Kidney glomerular epithelial cell (primary cell): ENCODE measurements around the gene KLHDC7B.
"Not testable (repeated sequence)": the region's sequence is repeated elsewhere in the genome, so short reads cannot be mapped to it uniquely, and the experiment has no call there.

Source experiments
- DNase-seq: peaks from one replicate; lab custom pipeline; 2025; lab: John Stamatoyannopoulos, UW

The KLHDC7B gene

DNA sequence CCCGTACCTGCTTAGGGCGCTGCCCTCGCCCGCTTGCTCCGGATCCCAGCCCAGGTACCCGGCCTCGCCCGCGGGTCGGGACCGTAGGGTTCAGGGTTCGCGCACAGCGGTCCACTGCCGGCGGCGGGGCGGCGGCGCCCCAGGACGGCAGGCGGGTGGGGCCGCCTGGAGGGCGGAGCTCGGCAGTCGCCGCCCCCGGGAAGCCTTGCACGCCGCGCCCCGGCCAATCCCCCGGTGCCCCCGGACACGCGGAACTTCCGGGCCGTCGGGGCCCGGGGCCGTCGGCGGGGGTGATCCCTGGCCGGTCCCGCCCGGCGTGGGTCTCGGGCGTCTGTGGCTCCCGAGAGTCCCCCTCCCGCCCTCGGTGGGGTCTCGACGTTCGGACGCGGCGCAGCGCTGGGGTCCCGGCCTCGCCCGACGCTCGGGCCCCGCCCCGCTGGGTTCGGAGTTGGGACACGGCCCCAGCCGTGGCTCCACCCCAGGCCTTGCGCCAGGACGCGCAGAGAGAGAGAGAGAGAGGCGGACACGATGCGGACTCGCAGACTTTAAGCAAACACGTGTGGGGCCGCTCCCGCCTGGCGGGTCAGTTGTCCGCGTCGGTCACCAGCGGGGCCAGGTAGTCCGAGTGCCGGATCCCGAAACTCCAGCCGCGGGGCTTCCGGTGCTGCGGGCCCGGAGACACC is 15.7 kb upstream of the KLHDC7B start, which contains the start of gene TYMP:
Gene TYMP (minus strand): TSS at position 116 of the 683 bp plus-strand sequence. CDS start 303 bp downstream, outside the sequence.
- DNase-seq = no peak

GRCh38 chr22:50530580-50530876 is 15.2 kb upstream of the KLHDC7B start:
- DNase-seq = no peak

- no peak for DNase-seq
Measured at GRCh38 chr22:50530877-50531545, 14.7 kb upstream of the KLHDC7B start.

- DNase-seq = no peak
Measured at GRCh38 chr22:50531546-50531961, 14.1 kb upstream of the KLHDC7B start.

GRCh38 chr22:50531962-50532674 is 13.6 kb upstream of the KLHDC7B start:
- DNase-seq = peak; percentile 39

- no peak for DNase-seq
Measured at GRCh38 chr22:50532824-50533796, 12.6 kb upstream of the KLHDC7B start.

GRCh38 chr22:50533856-50534711 is 11.6 kb upstream of the KLHDC7B start:
- peak; percentile 50 for DNase-seq

DNA sequence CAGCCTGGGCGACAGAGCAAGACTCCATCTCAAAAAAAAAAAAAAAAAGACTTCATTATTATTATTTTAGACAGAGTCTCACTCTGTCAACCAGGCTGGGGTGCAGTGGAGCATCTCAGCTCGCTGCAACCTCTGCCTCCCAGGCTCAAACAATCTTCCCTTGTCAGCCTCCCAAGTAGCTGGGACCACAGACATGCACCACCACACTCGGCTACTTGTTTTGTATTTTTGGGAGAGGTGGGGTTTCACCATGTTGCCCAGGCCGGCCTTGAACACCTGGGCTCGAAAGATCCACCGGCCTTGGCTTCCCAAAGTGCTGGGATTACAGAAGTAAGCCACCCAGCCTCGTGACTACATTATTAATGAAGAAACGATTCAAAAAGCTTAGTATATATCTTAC is 10.6 kb upstream of the KLHDC7B start:
- no peak for DNase-seq

GRCh38 chr22:50536226-50536625 is 9.5 kb upstream of the KLHDC7B start:
- no peak for DNase-seq

DNA sequence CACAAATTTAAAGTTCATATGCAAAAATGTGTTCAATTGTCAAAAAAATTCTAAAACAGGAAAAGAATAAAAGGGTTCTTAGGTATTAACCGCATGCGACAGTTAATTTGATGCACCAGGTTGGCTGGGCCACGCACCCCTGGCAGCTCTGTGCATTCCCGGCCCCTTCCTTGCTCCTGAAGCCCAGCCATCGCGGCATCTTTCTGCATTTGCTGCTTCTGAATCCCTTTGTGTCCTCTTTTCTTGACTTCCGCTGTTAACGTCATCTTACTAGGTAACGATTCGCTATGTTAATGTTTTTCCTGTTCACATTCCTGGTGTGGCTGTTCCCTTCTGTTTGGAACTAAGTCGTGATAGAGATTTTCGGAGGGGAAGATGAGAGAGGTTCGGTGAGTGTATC is 7.9 kb upstream of the KLHDC7B start:
- no peak for DNase-seq

DNA sequence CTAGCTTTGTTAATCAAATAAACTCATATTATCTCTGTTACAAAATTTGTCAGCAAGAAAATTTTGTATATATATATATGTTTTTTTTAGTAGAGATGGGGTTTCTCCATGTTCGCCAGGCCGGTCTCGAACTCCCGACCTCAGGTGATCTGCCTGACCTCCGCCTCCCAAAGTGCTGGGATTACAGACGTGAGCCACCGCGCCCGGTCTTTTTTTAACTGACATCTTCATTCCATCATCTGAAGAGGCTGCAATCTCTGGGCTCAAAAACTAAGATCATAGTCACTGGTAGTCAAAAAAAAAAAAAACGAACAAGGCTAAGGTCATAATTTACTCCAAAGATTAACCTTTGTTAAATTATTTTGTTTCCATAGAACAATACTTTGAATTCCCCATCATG is 5.3 kb upstream of the KLHDC7B start:
- DNase-seq = no peak

GRCh38 chr22:50541667-50542026 is 4.1 kb upstream of the KLHDC7B start:
- DNase-seq = not testable (repeated sequence)

- DNase-seq = no peak
Measured at GRCh38 chr22:50542416-50542927, 3.2 kb upstream of the KLHDC7B start.

GRCh38 chr22:50544078-50544745 is 1.5 kb upstream of the KLHDC7B start:
- DNase-seq = peak; percentile 14

DNA sequence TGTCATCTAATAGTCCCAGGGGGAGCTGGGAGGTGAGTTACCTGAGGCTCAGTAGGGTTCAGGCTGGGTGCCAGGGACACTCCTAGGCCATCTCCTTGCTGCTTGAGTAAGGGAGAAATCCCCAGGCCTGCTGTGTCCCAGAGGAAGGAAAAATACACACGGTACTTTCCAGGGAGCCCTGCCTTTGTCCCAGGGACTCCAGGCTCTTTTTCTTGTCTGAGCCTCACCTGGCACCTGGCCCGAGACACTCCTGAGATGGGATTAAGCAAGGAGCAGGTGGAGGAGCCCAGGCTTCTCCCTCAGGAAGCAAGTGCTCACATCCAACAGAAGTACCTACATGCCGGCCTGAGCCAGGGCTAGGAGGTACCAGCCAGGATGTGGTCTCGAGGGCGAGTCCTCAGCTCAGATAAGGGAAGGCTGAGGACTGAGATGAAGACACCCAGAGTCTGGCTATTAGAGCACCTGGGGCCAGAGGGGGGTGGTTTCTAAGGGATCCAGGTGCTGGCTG is 899 bp upstream of the KLHDC7B start:
- DNase-seq = no peak

GRCh38 chr22:50546326-50547262 is 895 bp downstream of the KLHDC7B start:
- DNase-seq = no peak

DNA sequence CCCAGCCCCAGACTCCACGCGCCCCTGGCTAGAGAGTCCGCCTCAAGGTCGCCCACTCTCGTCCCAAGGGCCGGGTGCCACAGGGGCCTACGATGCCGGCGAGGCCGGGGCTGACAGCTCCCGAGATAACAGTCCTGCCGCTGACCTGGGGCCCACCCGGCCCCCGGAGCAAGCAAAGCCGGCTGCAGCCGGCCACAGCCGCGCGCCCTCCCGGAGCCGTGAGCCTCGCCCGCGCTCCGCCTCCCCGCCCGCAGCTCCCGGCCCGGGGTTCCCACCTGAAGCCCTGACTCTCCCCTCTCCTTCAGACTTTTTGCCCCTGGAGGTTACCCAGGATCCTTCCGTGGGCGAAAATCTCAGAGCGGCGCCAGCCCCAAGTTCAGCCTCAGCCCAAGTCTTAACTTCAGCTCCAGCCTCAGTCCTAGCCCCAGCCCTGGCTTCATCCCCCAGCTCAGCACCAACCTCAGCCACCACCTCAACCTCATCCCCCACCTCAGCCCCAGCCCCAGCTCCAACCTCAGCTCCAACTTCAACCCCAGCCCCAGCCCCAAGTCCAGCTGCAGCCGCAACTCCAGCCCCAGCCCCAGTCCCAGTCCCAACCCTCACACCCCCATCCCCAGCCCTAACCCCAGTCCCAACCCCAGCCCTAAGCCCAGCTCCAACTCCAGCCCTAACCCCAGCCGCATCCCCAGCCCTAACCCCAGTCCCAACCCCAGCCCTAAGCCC is 1.7 kb downstream of the KLHDC7B start:
- DNase-seq = no peak
